GM18858 (cell line): ENCODE results near the gene THAP4.
"Not testable (repeated sequence)": the region's sequence is repeated elsewhere in the genome, so short reads cannot be mapped to it uniquely, and the experiment has no call there.

Experiments
- ATAC-seq: cut with Tn5 transposase; IDR thresholded peaks from one replicate; pipeline ENCODE4 v1.9.1; 2021; ENCODE audit not compliant: unreplicated experiment

Gene THAP4

DNA sequence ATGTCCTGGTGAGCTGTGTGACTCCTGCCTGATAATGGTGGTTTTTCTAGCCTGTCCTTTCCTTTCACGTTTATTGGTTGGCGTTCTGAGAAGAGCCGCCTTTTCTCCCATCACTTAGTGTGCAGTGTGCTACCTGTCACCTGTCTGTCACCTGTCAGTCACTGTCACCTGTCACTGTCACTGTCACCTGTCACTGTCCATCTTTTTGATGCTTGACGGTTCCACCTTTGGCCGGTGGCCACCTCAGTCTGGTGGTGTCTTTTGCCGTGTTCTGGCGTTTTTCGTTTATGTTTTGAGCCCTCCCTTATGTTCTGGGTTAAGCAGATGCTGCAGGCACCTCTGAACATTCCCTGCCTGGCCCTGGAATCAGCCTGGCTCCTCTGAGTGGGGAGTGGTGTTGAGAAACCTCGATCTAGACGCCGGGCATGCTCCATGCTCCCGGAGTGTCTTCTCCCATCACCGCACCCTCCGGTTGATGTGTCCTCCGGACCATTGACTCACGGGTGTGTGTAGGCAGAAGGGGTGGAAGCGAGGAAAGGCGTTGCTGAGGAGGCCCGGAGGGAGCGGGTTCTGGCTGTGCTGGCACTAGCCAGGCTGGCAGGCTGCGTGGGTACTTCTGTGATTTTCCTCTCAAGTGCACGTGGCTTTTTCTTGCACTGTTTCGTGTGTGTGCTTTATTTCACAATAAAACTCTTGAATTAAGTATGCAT, 28.9 kb upstream of the THAP4 start:
- ATAC-seq = no peak

DNA sequence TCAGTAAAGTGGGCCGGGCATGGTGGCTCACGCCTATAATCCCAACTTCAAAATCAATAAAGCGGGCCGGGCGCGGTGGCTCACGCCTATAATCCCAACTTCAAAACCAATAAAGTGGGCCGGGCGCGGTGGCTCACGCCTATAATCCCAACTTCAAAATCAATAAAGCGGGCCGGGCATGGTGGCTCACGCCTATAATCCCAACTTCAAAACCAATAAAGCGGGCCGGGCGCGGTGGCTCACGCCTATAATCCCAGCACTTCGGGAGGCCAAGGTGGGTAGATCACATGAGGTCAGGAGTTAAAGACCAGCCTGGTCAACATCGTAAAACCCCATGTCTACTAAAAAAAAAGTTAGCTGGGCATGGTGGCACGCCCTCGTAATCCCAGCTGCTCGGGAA, 25.8 kb upstream of the THAP4 start:
- ATAC-seq = not testable (repeated sequence)

DNA sequence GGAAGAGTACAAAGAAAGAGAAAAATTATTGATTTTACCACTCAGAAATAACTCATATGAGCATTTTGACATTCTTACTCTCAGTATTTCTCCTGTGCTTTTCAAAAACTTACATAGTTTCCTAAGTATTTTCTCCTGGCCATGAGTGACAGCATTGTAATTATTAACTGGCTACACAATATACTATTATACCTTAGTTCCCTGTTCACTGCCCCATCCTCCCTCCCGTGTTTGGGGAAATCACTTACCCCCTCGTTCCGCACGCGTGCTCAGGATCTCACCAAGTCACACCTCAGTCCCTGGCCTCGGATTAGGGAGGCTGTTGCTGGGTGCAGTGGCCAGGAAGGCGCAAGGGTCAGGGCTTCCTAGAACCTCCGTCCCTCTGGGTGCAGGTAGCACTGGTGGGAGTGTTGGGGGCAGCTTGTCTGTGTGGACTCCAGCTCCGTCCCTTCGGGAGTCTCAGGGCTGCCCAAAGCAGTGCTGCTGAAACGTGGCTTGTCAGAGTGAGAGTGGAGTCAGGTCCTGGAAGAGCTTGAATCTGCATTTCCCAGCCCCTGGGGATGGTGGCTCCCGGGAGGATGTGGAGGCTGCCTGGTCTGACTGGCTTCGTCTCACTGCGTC, 23.7 kb upstream of the THAP4 start:
- no peak for ATAC-seq

DNA sequence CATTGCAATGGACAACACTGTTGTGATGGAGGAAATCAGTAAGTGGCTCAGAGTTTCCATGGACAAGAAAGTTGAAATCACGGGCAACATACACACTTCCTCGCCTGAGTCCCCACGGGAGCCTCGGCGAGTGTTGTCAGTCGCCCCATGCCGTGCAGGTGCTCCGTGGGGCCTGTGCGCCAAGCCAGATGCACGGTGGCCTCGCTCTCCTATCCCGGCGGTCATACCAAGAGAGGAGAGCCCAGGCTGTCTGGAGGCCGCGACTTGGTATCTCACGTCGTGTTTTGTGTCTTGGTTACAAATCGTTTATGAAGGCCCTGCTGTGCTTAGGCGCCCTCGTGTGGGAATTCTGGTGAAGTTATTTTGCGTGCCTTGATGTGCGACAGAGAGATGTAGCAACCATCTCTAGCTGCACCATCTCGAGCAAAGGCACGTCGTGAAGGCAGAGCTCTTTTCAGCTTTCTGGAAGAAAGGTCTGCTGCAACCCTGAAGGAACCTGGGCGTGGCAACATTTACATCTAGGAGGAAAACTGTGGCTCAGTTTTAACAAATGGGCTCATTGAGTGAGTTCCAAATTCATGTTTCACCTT, 22.3 kb upstream of the THAP4 start:
- ATAC-seq = no peak

DNA sequence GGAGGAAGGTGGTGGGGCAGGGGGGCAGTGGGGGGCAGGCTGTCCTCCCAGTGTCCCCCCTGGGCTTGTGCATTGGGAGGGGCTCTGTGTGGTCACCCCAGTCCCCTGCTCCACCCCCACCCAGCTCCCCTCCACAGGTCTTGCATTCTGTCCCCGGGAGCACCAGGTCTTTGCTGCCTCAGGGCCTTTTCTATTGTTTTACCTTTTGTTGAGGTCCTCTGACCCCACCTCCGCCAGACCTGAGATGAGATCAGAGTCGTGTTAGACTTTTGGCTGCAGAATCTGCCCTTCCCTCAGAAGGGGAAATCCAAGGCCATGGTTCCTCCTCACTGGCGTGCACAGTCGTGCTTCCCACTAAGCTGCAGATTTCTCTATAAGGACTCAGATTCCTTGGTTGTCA, 21.3 kb upstream of the THAP4 start:
- no peak for ATAC-seq

DNA sequence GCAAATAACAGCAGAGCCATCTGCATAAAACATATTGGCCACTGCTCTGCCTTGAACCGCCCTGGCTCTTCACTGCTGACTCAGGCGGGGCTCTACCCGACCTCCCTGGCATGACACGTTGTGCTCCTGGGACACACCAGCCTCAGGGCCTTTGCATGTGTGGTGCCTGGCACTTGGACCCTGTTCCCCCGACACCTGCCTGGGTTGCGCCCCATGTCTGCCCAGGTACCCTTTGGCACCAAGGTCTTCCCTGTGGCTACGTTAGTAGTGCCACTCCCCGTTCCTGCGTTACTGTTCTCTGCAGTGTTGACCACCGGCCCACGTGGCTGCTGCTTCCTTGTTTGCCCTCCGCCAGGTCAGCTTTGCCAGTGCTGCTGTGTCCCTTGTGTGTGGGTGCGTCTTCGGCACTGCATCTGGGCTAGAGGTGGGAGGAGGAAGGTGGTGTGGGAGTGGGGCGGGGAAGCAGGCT, 20.9 kb upstream of the THAP4 start:
- no peak for ATAC-seq

DNA sequence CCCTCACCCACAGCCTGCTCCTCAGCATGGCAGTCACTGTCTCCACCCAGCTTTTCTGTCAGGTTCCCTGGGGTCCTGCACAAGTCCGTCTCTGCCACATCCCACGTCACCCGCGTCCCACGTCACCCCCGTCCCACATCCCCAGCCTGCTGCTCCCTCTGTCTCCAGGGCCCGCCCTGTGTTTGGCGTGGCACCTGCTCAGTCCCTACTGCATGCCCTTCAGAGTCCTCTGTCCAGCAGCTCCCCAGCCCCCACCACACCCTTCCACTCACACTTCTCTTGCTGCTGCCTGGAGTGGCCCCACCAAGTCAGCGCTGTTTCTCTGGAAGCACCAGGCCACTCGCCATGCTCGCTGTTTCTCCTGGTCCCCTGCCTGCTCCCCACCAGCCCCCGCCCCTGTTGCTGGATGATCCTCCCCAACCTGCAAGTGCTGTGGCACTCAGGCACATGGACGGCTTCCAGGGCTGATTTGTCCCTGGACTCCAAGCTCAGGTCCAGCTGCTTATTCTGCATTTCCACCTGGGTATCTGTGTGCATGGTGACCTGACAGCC, 19.3 kb upstream of the THAP4 start:
- ATAC-seq = no peak

DNA sequence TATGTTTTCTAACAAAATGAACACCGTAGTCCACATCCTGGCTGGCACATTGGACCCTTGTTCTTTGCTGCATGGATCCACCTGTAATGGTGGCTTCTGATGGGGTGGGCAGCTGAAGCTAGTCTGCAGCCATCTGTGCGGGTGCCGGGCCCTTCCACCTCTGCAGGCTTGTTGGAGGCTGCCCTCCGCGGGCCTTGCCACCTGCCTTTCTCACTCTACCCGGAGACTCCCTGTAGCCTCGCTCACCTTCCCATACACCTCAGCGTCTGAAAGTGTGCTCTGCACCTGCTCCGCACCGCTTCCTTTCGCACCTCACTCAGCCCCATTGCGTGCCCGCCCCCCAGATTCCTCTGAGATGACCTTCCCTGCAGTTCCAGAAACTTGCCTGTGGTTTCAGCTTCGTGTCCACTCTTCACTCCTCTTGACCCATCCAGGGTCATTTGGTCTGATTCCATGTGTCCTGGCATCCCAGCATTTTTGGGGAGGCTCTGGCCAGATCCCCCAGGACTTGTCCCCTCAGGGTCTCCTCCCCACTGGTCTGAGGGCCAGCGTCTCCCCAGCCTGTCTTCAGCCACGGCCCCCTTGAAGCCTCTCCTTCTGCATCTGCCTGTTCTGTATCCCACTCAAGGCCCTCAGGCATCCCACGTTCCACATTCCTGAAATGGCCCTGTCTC, 18.7 kb upstream of the THAP4 start:
- ATAC-seq = no peak

DNA sequence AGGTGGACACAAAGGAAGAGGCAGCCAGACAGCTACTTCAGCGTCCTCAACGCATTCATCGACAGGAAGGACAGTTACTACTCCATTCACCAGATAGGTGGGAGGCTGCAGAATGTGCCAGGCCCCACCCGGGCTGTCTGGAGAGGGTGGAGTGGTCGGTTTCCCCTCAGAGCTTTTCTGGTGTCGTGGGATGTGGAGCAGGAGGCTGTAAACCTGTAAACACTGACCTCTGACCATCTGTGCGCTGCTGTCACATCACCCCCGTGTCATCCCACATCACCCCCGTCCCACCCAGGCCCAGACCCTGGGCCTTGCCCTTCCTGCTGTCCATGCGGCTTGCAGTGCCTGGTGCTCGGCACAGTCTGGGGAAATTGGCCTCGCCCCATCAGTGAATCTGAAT, 17.6 kb upstream of the THAP4 start:
- ATAC-seq = no peak

DNA sequence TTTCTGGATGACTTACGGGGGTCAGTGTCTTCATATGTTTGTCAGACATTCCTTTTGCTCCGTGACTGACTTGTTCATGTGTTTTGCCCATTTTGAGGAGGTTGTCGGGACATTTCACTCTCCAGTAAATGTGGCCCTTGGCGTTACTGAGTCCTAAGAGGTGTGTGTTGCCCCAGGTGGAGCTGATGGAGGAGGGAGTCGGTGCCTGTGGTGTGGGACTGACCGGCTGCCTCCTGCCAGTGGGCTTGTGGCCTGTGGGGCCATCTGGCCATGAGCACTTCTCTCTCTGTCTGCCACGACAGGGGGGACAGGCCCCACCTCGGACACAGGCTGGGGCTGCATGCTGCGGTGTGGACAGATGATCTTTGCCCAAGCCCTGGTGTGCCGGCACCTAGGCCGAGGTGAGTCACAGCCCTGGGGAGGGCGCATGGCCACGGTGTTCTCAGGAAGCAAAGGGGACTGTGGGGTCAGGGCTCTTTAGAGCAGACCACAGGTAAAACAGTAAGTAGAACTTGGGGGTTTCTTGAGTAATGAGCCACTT, 16.3 kb upstream of the THAP4 start:
- ATAC-seq = no peak

DNA sequence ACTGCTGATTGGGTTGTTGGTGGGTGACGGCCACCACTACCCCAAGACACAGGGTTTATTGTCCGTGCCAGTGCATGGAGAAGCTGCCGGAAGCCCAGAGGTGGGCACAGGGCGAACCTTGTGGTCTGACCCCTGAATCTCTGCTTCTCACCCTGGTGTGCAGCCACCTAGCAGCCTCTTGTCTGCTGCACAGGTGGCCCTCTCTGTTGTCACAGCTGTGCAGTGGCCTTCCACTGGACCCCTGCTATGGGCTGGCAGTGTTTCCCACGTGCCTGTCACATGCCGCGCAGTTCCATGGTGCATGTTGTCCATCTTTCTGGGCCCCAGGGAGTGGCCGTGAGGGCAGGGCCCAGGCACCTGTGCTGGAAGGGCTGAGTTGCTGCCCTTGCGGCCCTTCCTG, 15.8 kb upstream of the THAP4 start:
- no peak for ATAC-seq

DNA sequence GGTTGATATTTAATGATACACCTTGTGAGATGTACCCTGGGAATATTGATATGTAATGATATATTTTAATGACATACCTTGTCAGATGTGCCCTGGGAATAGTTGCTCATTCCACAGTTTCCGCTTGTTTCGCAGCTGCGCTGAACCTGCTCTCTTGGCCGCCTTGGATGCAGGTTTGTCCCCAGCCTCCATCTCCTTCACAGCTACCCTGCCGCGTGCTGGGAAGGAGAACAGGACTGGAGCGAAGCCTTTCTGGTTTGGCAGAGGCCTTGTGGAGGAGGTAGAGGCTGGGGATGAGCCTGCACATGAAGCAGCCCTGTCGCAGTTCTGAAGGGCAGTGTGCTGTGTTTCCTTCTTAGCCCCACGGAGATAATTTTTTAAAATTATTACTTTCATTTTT, 15.2 kb upstream of the THAP4 start:
- ATAC-seq = no peak

DNA sequence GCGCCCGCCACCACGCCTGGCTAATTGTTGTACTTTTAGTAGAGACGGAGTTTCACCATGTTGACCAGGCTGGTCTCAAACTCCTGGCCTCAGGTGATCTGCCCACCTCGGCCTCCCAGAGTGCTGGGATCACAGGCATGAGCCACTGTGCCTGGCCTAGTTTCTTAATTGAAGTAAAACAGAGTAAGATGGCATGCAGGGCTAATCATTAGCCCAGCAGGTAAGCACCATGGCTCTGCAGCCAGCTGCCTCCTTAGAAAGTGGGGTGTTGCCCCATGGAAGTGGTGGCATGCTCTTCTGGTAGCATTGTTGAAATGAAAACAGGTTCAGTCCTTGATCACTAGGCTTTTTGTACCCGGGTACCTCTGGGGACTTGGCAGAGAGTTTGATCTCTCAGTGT, 13.0 kb upstream of the THAP4 start:
- no peak for ATAC-seq

DNA sequence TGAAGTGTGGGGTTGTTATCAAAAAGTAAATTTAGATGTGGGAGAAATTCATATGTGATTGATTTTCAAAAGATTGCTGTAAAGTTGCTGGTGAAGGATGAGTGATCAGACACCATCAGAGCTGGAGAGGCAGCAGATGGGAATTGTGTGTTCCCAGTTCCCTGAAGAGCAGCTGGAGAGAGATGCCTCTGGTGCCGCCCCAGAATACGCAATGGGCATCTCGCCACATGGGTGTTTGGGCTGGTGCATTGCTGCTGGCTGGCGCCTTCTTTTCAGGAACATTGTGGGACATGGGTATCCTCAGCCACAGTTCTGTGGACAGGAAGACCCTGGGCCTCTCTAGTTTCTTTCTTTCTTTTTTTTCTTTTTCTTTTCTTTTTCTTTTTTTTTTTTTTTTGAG, 12.4 kb upstream of the THAP4 start:
- ATAC-seq = no peak

DNA sequence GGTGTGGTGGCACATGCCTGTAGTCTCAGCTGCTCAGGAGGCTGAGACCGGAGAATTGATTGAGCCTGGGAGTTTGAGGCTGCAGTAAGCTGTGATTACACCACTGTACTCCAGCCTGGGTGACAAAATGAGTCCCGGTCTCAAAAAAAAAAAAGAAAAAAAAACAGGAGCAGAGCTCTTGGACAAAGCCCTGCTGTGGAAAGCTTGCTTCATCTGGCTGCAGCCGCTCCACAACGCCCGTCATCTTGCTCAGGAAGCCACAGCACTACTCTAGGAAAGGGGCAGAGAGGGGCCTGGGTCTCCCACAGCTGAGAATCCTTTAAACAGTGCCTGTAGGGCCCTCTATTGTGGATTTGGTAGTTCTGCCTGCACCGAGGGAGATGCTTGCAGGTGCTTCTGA, 11.5 kb upstream of the THAP4 start:
- no peak for ATAC-seq

DNA sequence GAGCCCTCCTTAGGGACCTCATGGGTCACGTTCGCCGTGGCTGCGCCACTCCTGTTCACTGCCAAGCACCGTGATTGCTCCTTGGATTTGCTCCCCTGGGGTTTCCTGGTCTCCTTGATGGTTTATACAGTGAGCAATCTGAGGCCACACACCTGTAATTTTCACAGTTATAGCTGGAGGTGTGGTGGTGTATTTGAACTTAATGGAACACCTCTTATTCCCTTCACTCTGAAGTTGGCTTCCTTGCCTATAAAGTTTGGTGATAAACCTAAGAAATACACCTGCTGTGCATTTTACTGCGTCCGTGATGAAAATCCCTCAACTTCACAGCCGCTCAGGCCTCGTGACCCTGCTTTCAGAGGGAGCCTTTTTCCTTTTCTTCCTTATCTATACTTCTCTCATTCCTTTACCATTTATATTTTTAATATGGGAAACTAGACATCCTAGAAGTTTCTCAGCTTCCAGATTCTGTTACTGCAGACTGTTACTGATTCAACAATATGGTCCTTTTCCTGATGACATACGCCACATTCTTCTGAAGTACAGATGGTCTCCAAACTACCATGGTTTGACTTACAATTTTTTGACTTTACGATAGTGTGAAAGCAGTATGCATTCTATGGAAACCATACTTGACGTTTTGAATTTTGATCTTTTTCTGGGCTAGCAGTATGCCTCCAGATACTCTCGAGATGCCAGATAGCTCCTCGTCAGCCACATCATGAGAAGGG, 9.1 kb upstream of the THAP4 start:
- ATAC-seq = no peak

DNA sequence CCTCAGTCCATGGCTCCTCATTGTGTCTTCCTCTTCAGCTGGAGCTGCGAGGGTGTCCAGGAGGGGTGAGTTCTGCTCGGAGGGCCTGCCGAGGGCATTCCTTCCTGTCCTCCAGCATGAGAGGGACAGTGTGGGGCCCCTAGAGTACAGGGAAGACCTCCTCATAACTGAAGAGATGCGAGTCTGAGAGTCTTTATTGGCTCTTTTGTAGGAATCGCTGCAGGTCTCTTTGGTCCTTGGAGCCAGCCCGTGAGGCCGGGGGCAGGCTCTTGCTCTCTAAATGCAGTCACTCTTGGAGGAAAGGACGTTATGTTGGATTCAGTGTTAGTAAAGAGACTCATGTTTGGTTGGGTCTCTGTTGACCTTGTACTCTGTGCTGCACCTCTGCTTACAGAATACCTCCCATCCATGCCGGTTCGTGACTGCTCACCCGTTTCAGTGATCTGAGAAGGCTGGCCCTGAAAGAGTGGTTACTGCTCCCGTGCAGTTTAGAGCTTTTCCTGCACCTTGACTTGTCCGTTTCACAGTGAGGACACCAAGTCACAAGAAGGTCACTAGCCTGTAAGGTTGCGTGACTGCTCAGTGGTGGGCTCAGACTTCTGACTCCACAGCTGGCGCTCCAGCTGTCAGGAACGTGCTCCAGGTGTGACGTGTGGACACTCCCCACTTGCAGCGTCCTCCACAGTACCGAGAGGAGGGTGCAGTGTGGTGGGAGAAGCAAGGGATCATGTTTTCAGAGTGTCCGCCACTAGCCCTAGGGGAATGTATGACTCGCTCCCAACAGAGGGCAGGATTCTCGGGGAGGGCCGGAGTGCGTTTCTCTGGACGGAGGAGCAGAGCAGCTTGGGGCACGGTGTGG, 8.3 kb upstream of the THAP4 start:
- ATAC-seq = no peak

DNA sequence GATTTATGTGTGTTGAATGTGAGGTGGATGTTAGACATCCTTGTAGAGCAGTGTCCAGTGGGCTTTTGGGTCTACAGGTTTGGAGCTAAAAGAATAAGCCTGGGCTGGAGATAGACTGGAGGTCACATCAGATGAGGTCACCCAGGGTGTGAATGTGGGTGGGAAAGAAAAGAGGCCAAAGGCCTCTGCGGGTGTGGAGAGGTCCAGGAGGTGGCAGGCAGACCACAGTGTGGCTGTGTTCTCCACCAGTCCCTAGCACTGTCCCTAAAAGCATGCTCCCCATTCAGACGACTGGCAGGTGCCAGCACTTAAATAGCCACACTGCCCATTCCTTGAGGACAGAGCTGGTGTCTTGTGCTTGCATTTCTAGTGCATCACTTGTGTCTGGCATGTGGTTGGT, 4.7 kb upstream of the THAP4 start:
- ATAC-seq = no peak

DNA sequence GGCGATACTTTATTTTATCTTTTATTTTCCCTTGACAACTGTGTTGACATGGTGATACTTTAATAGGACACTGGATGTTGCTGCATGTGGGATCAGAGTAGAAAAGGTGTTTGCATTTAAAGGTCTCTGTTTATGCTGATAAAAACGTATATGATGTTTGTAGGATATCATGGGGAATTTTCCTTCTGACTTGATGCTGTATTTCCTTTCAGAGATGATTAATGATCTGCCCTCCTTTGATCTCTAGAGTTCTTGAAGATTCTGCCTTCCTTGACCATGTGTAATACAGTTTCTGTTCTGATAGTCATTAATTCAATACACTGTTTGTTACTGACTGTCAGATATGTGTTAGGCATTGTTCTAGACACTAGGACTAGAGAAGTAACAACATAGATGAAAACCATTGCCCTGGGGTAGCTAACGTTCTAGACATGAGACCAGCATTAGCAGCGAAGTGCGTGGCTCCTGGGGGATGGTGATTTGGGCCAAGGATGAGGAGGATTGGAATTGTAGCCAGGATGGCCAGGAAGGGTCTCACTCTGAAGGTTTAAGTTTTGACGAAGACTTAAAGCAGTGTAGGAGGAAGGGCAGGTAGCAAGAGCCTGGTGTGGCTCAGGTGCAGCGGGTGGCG, 3.3 kb upstream of the THAP4 start:
- no peak for ATAC-seq
